HepG2 (cell line): ENCODE data around the gene NOM1. TPM values are rescaled to one million over a fixed set of nuclear protein-coding genes. Genes with fewer than 3 reads are reported as not detected.

ENCODE experiments used
- AHDC1 ChIP-seq: sonication (generic); formaldehyde crosslinking; IDR thresholded peaks from 2 replicates; pipeline ENCODE4 v1.5.1; 2020; ENCODE audit warnings: mild to moderate bottlenecking, missing genetic modification reagents, borderline replicate concordance
- ATM ChIP-seq: fragments of 450-650 bp; IDR thresholded peaks from 2 replicates; pipeline ENCODE4 v1.7.1; 2017; ENCODE audit warnings: mild to moderate bottlenecking, borderline replicate concordance
- BHLHE40 ChIP-seq: IDR thresholded peaks from 2 replicates; pipeline ENCODE4 v1.6.1; 2011; ENCODE audit warnings: low read length, improper control_type of control experiment
- E2F1 ChIP-seq: sonication (generic); formaldehyde crosslinking; IDR thresholded peaks from 2 replicates; pipeline ENCODE4 v1.5.0; 2020; ENCODE audit warnings: missing genetic modification reagents
- ELF1 ChIP-seq: sonication (generic); formaldehyde crosslinking; IDR thresholded peaks from 2 replicates; pipeline ENCODE4 v1.4.0; 2020; ENCODE audit warnings: missing genetic modification reagents
- LCORL ChIP-seq, 2 experiments: fragments of 450-650 bp in 1 of 2; sonication (generic) in 1 of 2; formaldehyde crosslinking in 1 of 2; IDR thresholded peaks; 2 replicates each; pipeline versions ENCODE4 v1.5.0 to v1.6.1; 2017 to 2020; ENCODE audit warnings: antibody characterized with exemption in 1 of 2, missing genetic modification reagents in 1 of 2
- MBNL3 ChIP-seq: fragments of 250-450 bp; sonication (Bioruptor Pico); conservative IDR thresholded peaks from 2 replicates; pipeline ENCODE4 v1.8.0; 2022; ENCODE audit warnings: mild to moderate bottlenecking, inconsistent platforms
- MED1 ChIP-seq: sonication (generic); formaldehyde crosslinking; IDR thresholded peaks from 2 replicates; pipeline ENCODE4 v1.4.0; 2020; ENCODE audit warnings: missing genetic modification reagents
- MED8 ChIP-seq: sonication (generic); formaldehyde crosslinking; IDR thresholded peaks from 2 replicates; pipeline ENCODE4 v1.8.1; 2023; ENCODE audit warnings: mild to moderate bottlenecking, missing genetic modification reagents; ENCODE audit not compliant: insufficient replicate concordance
- MYNN ChIP-seq: sonication (generic); formaldehyde crosslinking; IDR thresholded peaks from 2 replicates; pipeline ENCODE4 v1.4.0; 2020; ENCODE audit warnings: mild to moderate bottlenecking, low read depth, missing genetic modification reagents
- POGZ ChIP-seq: sonication (generic); formaldehyde crosslinking; IDR thresholded peaks from 2 replicates; pipeline ENCODE4 v1.4.0; 2020; ENCODE audit warnings: mild to moderate bottlenecking, missing genetic modification reagents
- RFXAP ChIP-seq: sonication (generic); formaldehyde crosslinking; IDR thresholded peaks from 2 replicates; pipeline ENCODE4 v1.4.0; 2020; ENCODE audit warnings: missing genetic modification reagents, borderline replicate concordance
- SMAD3 ChIP-seq: sonication (generic); formaldehyde crosslinking; IDR thresholded peaks from 2 replicates; pipeline ENCODE4 v1.4.0; 2020; ENCODE audit warnings: missing genetic modification reagents
- SP2 ChIP-seq: sonication (generic); formaldehyde crosslinking; IDR thresholded peaks from 2 replicates; pipeline ENCODE4 v1.5.1; 2020; ENCODE audit warnings: mild to moderate bottlenecking, missing genetic modification reagents
- ZBTB39 ChIP-seq: sonication (generic); formaldehyde crosslinking; IDR thresholded peaks from 2 replicates; pipeline ENCODE4 v1.5.0; 2020; ENCODE audit warnings: missing genetic modification reagents
- ZNF367 ChIP-seq: sonication (generic); formaldehyde crosslinking; IDR thresholded peaks from 2 replicates; pipeline ENCODE4 v1.4.0; 2020; ENCODE audit warnings: missing genetic modification reagents, borderline replicate concordance
- ZNF644 ChIP-seq: IDR thresholded peaks from 2 replicates; pipeline ENCODE4 v1.6.1; 2016; ENCODE audit warnings: low read depth
- ZNF879 ChIP-seq: sonication (generic); formaldehyde crosslinking; IDR thresholded peaks from 2 replicates; pipeline ENCODE4 v1.8.1; 2023; ENCODE audit warnings: missing genetic modification reagents
- polyA plus RNA-seq, 8 experiments: library from polyadenylated mRNA; depleted of rRNA in 3 of 8; stranded (reverse) in 7 of 8; unstranded in 1 of 8; fragments of >200 nt; fragmentation: Illumina TruSeq in 4 of 8; extraction: Trizol in 4 of 8; gene quantifications; 2 replicates each; pipeline versions ENCODE4 v1.2.1 to v1.2.3, GENCODE V29; 2011 to 2016; ENCODE audit warnings: low read depth in 4 of 8, missing spikeins in 1 of 8, mixed read lengths in 1 of 8; ENCODE audit not compliant: insufficient read depth in 1 of 8
- total RNA-seq, 5 experiments: library from RNA; depleted of rRNA; stranded (reverse); fragments of >200 nt; fragmentation: Illumina TruSeq; extraction: Trizol; gene quantifications; 2 replicates each; pipeline ENCODE4 v1.2.3, GENCODE V29; 2016; ENCODE audit warnings: low read depth in 1 of 5

NOM1 gene
- total and polyA plus RNA-seq, 2 of the 13 experiments (the other 11 are each of a cell fraction or from before 2014, with no cell fraction given) = 14.2 to 26.2 TPM

GRCh38 chr7:156949541-156950380, at the start of gene NOM1 (continued):
- TF ChIP-seq AHDC1 (CRISPR knock-in tag) (0 out of 2 replicates have a peak, but pooled peaks have one; percentile 56), MED1 (CRISPR knock-in tag) (peak; percentile 43), LCORL (IDR thresholded peaks at IDR 0.05) (no peak), LCORL (CRISPR knock-in tag; IDR thresholded peaks at IDR 0.05) (no peak), SMAD3 (CRISPR knock-in tag) (peak; percentile 40; the same call in 1 of the 2 replicates), ZNF367 (CRISPR knock-in tag) (peak; percentile 33; the same call in 1 of the 2 replicates), ZNF879 (CRISPR knock-in tag) (0 out of 2 replicates have a peak, but pooled peaks have one; percentile 74), RFXAP (CRISPR knock-in tag) (peak; percentile 57; the same call in 1 of the 2 replicates), E2F1 (CRISPR knock-in tag) (peak; percentile 72), ELF1 (CRISPR knock-in tag) (peak; percentile 47), ZBTB39 (CRISPR knock-in tag) (no peak), MYNN (no peak), ATM (no peak), ZNF644 (CRISPR knock-in tag) (no peak), BHLHE40 (peak; percentile 42; the same call in 1 of the 2 replicates), MED8 (CRISPR knock-in tag) (no peak), MBNL3 (CRISPR knock-in tag) (no peak), POGZ (CRISPR knock-in tag) (peak; percentile 74), SP2 (peak; percentile 93)
